HL-60 (cell line): ENCODE results near the gene ADGRB3.

Experiments
- POLR2AphosphoS5 ChIP-seq: IDR thresholded peaks from 2 replicates; pipeline ENCODE4 v1.6.1; 2012; ENCODE audit warnings: low read depth
- TF ChIP-seq, protein P1 (sequence below): IDR thresholded peaks from one replicate; pipeline ENCODE4 v1.5.1; 2011; ENCODE audit warnings: low read length, control low read depth, inconsistent platforms; ENCODE audit not compliant: insufficient read depth
- TF ChIP-seq, protein P2 (sequence below): IDR thresholded peaks from 2 replicates; pipeline ENCODE4 v1.6.1; 2012; ENCODE audit warnings: low read depth; ENCODE audit not compliant: insufficient replicate concordance

DNA sequence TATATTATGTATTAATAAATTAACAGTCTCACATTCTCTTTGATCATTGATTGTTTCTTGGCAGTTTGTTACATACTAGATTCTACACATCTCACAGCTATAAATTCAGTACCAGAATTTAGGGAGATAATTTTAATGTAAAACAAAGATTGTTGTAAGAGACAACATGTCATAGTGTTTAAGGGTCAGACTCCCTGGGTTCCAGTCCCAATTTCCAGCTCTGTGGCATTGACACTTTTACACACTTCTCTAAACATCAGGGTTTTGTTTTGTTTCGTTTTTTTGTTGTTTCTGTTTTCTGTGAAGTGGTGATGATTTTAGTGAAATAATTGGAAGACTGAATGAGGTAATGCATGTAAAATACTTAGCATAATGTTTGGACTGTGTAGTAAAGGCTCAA, 19.9 kb downstream of the ADGRB3 start:
- TF ChIP-seq, protein P1, sequence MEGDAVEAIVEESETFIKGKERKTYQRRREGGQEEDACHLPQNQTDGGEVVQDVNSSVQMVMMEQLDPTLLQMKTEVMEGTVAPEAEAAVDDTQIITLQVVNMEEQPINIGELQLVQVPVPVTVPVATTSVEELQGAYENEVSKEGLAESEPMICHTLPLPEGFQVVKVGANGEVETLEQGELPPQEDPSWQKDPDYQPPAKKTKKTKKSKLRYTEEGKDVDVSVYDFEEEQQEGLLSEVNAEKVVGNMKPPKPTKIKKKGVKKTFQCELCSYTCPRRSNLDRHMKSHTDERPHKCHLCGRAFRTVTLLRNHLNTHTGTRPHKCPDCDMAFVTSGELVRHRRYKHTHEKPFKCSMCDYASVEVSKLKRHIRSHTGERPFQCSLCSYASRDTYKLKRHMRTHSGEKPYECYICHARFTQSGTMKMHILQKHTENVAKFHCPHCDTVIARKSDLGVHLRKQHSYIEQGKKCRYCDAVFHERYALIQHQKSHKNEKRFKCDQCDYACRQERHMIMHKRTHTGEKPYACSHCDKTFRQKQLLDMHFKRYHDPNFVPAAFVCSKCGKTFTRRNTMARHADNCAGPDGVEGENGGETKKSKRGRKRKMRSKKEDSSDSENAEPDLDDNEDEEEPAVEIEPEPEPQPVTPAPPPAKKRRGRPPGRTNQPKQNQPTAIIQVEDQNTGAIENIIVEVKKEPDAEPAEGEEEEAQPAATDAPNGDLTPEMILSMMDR, result no peak
- TF ChIP-seq POLR2AphosphoS5, result no peak
- TF ChIP-seq, protein P2, sequence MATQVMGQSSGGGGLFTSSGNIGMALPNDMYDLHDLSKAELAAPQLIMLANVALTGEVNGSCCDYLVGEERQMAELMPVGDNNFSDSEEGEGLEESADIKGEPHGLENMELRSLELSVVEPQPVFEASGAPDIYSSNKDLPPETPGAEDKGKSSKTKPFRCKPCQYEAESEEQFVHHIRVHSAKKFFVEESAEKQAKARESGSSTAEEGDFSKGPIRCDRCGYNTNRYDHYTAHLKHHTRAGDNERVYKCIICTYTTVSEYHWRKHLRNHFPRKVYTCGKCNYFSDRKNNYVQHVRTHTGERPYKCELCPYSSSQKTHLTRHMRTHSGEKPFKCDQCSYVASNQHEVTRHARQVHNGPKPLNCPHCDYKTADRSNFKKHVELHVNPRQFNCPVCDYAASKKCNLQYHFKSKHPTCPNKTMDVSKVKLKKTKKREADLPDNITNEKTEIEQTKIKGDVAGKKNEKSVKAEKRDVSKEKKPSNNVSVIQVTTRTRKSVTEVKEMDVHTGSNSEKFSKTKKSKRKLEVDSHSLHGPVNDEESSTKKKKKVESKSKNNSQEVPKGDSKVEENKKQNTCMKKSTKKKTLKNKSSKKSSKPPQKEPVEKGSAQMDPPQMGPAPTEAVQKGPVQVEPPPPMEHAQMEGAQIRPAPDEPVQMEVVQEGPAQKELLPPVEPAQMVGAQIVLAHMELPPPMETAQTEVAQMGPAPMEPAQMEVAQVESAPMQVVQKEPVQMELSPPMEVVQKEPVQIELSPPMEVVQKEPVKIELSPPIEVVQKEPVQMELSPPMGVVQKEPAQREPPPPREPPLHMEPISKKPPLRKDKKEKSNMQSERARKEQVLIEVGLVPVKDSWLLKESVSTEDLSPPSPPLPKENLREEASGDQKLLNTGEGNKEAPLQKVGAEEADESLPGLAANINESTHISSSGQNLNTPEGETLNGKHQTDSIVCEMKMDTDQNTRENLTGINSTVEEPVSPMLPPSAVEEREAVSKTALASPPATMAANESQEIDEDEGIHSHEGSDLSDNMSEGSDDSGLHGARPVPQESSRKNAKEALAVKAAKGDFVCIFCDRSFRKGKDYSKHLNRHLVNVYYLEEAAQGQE, result no peak
